SK-MEL-5 (cell line): Measurements from ENCODE around the gene USP9Y. TPM values are rescaled to one million over a fixed set of nuclear protein-coding genes. Genes with fewer than 3 reads are reported as not detected.

ENCODE experiments used
- DNase-seq: peaks from one replicate; pipeline ENCODE4 v3.0.0-alpha.2; 2016; ENCODE audit warnings: low read depth, low spot score
- in situ Hi-C: cut with HindIII; loops from 2 replicates; pipeline ENCODE4 v1.10.0; 2016; ENCODE audit warnings: low sequenced_read_pairs, high pct_unique_total_duplicates, low pct_unique_long_range_greater_than_20kb
- total RNA-seq: library from RNA; depleted of rRNA; stranded (reverse); fragments of >200 nt; shearing (Covaris generic); gene quantifications from 2 replicates; pipeline ENCODE4 v1.2.3, GENCODE V29; 2014; rRNA removed

The USP9Y gene
- total RNA-seq, 1 experiment from 2014 or later: not detected

GRCh38 chrY:12904618-12905516 lies 203.8 kb downstream of the USP9Y start, which contains the start of gene DDX3Y:
Gene DDX3Y (plus strand): TSS chrY:12904868. CDS start chrY:12904937, 69 bp downstream.
- DNase-seq: no peak
- in situ Hi-C loops: no loop called here

- DNase-seq: no peak
- in situ Hi-C loops: no loop called here
Measured at GRCh38 chrY:12905517-12905872, 204.5 kb downstream of the USP9Y start.

- in situ Hi-C loops: no loop called here
Measured at GRCh38 chrY:12905895-12906294, 204.9 kb downstream of the USP9Y start.

More at GRCh38 chrY:12905895-12906294, 204.9 kb downstream of the USP9Y start:
- no peak for DNase-seq

Other genes starting within 250 kb of the USP9Y start
- gene DDX3Y, start 203.6 kb downstream of the USP9Y start, total RNA-seq: not detected in 2 replicates